GOT3 (cell line): ENCODE measurements around the gene OR5A2.
"Not testable (repeated sequence)": the region's sequence is repeated elsewhere in the genome, so short reads cannot be mapped to it uniquely, and the experiment has no call there.

Experiments
- DNase-seq: peaks from one replicate; lab custom pipeline; 2025; ENCODE audit warnings: mixed read lengths; lab: John Stamatoyannopoulos, UW

The OR5A2 gene

DNA sequence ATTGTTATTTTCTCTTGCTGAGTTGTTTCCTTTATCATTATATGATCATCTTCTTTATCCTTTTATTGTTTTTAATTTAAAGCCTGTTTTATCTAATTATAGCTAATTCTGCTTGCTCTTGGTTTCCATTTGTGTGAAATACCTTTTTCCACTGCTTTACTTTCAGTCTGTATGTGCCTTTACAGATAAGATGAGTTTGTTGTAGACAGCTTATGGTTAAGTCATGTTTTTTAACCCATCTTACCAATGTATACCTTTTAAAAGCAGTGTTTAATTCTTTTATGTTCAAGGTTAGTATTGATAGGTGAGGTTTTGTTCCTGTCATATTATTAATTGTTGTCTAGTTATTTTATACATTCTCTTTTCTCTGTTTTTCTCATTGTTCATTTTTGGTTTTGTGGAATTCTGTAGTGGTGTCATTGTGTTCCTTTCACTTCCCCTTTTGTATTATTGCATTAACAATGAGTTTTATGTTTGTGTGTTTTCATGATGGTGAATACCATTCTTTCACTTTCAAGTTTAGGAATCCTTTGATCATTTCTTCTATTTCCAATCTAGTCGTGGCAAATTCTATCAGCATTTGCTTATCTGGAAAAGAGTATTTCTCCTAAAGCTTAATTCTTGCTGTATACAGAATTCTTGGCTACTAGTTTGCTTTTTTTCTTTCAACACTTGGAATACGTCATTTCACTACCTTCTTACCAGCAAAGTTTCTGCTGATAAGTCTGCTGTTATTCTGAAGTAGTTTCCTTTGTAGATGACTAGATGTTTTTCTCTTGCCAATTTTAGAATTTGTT lies 45.8 kb downstream of the OR5A2 start:
- DNase-seq: no peak

DNA sequence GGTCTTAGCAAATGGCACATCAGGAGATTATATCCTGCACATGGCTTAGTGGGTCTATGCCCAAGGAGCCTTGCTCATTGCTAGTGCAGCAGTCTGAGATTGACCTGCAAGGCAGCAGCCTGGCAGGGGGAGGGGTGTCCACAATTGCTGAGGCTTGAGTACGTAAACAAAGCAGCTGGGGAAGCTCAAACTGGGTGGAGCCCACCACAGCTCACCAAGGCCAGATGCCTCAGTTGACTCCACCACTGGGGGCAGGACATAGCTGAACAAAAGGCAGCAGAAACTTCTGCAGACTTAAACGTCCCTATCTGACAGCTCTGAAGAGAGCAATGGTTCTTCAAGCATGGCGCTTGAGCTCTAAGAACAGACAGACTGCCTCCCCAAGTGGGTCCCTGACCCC lies 53.9 kb downstream of the OR5A2 start:
- not testable (repeated sequence) for DNase-seq

DNA sequence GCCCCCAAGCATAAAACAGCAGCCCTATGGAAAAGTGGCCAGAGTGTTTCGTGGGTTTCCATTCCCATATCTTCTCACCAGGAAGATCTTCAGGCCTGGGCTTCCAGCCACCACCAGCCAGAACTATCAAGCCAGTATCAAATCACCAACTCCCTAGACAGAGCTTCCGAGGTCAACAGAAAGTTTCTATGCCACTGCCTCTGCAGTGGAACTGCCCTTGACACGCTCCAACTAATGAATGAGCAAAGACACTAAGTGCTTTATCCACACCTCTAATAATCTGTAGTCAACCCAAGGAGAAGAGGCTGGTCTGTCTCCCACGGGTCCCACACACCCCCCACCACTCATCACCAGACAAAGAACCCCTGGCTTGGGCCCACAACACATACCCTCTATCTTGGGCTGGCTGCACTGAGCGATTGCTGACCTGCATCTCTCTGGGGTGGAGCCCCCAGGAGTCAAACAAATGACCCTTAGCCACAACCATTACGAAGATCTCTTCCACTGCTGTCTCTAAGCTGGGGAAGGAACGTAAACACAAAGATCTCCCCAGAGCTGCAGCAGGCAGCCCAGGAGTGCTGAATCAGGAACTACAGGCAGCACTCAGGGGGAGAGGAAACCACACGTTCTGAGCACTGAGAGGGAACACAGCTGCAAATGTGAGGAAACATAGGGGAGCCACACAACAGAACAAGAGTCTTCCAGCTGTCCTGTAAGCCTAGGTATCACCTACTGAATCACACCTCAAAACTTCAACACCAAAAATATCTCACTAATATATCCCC lies 57.8 kb downstream of the OR5A2 start:
- no peak for DNase-seq
